ENCODE data around the gene AFAP1L2.

GRCh38 chr10:114274616-114275453, 129.5 kb downstream of the AFAP1L2 start:
- TF ChIP-seq EGR1 (IDR thresholded peaks at IDR 0.05): no peak
- no peak for TF ChIP-seq EP300 (IDR thresholded peaks at IDR 0.05; ENCODE audit: borderline replicate concordance)
